ENCODE data around the gene KY.

KY gene

GRCh38 chr3:134654031-134654430 lies 3.2 kb upstream of the KY start:
- ATAC-seq = no peak
- TF ChIP-seq ZNF70 (CRISPR knock-in tag; IDR thresholded peaks at IDR 0.05) = no peak
- no peak for TF ChIP-seq ZC3H10 (CRISPR knock-in tag; IDR thresholded peaks at IDR 0.05)
- no peak for TF ChIP-seq ESRRG (CRISPR knock-in tag; IDR thresholded peaks at IDR 0.05)
- no peak for TF ChIP-seq TSHZ2 (CRISPR knock-in tag; IDR thresholded peaks at IDR 0.05)
- TF ChIP-seq ZFP30 (CRISPR knock-in tag; IDR thresholded peaks at IDR 0.05) = no peak
- TF ChIP-seq TOX (CRISPR knock-in tag; IDR thresholded peaks at IDR 0.05; ENCODE audit: borderline replicate concordance) = no peak
- TF ChIP-seq SNAI2 (CRISPR knock-in tag; IDR thresholded peaks at IDR 0.05) = no peak
- no peak for TF ChIP-seq GLIS3 (CRISPR knock-in tag; IDR thresholded peaks at IDR 0.05)
- TF ChIP-seq ISL1 (CRISPR knock-in tag; IDR thresholded peaks at IDR 0.05) = no peak
- no peak for TF ChIP-seq TCF4 (CRISPR knock-in tag; IDR thresholded peaks at IDR 0.05; ENCODE audit: borderline replicate concordance)
- TF ChIP-seq OSR1 (CRISPR knock-in tag; IDR thresholded peaks at IDR 0.05) = no peak
- no peak for TF ChIP-seq PATZ1 (CRISPR knock-in tag; IDR thresholded peaks at IDR 0.05; ENCODE audit: borderline replicate concordance)
- no peak for TF ChIP-seq ZNF565 (CRISPR knock-in tag; conservative IDR thresholded peaks at IDR 0.05; ENCODE audit: low read depth)
- no peak for TF ChIP-seq RARB (CRISPR knock-in tag; IDR thresholded peaks at IDR 0.05)
- no peak for TF ChIP-seq PPARA (CRISPR knock-in tag; IDR thresholded peaks at IDR 0.05; ENCODE audit: borderline replicate concordance)

- TF ChIP-seq PATZ1 (CRISPR knock-in tag; IDR thresholded peaks at IDR 0.05; ENCODE audit: borderline replicate concordance) (no peak), CREB5 (CRISPR knock-in tag; IDR thresholded peaks at IDR 0.05; ENCODE audit: low read depth) (no peak), ISL1 (CRISPR knock-in tag; IDR thresholded peaks at IDR 0.05) (no peak), ZC3H10 (CRISPR knock-in tag; IDR thresholded peaks at IDR 0.05) (no peak), SNAI2 (CRISPR knock-in tag; IDR thresholded peaks at IDR 0.05) (no peak), BACH2 (CRISPR knock-in tag; IDR thresholded peaks at IDR 0.05; ENCODE audit: borderline replicate concordance) (no peak)
- no peak for ATAC-seq
Observed at GRCh38 chr3:134652886-134653630, 2.2 kb upstream of the KY start.

GRCh38 chr3:134652409-134652831 lies 1.6 kb upstream of the KY start:
- ATAC-seq = peak; percentile 8; the same call in 2 of the 3 replicates
- TF ChIP-seq PATZ1 (CRISPR knock-in tag; IDR thresholded peaks at IDR 0.05; ENCODE audit: borderline replicate concordance) (no peak), CREB5 (CRISPR knock-in tag; IDR thresholded peaks at IDR 0.05; ENCODE audit: low read depth) (no peak)

All from SK-N-SH treated with all-trans-retinoic acid at 6 μM for 48 hours (cell line).